Left renal pelvis (tissue), 4 donors: ENCODE data around the gene ZNF574. TPM values are rescaled to one million over a fixed set of nuclear protein-coding genes. Genes with fewer than 3 reads are reported as not detected.

ENCODE experiments used
- DNase-seq, 4 donors: peaks; one replicate each; pipeline ENCODE4 v3.0.0-alpha.2; 2013; ENCODE audit warnings: low read depth in 4 of 4, low spot score in 3 of 4
- polyA plus RNA-seq, 4 donors: library from polyadenylated mRNA; unstranded; fragments of 120-200 nt; gene quantifications; one replicate each; pipeline ENCODE4 v1.2.1, GENCODE V29; 2013; ENCODE audit not compliant: insufficient read length in 4 of 4

ZNF574 gene
- polyA plus RNA-seq, 4 donors, result 12.4 to 16.9 (median 12.9) TPM

DNA sequence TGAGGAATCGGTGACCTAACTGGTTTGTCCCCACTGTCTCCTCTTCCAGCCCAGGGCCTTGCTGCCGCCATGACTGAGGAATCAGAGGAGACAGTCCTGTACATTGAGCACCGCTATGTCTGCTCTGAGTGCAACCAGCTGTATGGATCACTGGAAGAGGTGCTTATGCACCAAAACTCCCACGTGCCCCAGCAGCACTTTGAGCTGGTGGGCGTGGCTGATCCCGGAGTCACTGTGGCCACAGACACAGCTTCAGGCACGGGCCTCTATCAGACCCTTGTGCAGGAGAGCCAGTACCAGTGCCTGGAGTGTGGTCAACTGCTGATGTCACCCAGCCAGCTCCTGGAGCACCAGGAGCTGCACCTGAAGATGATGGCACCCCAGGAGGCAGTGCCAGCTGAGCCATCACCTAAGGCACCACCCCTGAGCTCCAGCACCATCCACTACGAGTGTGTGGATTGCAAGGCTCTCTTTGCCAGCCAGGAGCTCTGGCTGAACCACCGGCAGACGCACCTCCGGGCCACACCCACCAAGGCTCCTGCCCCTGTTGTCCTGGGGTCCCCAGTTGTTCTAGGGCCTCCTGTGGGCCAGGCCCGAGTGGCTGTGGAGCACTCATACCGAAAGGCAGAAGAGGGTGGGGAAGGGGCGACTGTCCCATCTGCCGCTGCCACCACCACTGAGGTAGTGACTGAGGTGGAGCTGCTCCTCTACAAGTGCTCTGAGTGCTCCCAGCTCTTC, 2.7 kb downstream of the ZNF574 start:
- DNase-seq, result no peak

DNA sequence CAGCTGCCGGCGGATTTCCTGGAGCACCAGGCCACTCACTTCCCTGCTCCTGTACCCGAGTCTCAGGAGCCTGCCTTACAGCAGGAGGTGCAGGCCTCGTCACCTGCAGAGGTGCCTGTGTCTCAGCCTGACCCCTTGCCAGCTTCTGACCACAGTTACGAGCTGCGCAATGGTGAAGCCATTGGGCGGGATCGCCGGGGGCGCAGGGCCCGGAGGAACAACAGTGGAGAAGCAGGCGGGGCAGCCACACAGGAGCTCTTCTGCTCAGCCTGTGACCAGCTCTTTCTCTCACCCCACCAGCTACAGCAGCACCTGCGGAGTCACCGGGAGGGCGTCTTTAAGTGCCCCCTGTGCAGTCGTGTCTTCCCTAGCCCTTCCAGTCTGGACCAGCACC, 3.3 kb downstream of the ZNF574 start:
- no peak for DNase-seq

- no peak for DNase-seq
Observed at GRCh38 chr19:42079886-42080763, 4.2 kb downstream of the ZNF574 start.

DNA sequence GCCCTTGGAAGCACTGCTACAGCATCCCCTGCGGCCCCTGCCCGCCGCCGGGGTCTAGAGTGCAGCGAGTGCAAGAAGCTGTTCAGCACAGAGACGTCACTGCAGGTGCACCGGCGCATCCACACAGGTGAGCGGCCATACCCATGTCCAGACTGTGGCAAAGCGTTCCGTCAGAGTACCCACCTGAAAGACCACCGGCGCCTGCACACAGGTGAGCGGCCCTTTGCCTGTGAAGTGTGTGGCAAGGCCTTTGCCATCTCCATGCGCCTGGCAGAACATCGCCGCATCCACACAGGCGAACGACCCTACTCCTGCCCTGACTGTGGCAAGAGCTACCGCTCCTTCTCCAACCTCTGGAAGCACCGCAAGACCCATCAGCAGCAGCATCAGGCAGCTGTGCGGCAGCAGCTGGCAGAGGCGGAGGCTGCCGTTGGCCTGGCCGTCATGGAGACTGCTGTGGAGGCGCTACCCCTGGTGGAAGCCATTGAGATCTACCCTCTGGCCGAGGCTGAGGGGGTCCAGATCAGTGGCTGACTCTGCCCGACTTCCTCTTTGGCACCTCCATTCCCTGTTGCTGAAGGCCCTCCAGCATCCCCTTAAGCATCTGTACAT, 4.9 kb downstream of the ZNF574 start:
- no peak for DNase-seq

- DNase-seq, result no peak
Observed at GRCh38 chr19:42081584-42082203, 5.7 kb downstream of the ZNF574 start.

DNA sequence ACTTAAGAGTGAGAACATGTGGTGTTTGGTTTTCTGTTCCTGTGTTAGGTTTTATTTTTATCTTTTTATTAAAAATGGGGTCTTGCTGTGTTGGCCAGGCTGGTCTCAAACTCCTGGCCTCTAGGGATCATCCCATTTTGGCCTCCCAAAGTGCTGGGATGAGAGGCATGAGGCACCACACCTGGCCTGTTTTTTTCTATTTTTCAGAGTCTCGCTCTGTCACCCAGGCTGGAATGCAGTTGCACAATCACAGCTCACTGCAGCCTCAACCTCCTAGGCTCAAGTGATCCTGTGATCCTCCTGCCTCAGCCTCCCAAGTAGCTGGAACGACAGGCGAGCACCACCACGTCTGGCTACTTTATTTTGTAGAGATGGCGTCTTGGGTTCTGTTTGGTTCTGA, 7.6 kb downstream of the ZNF574 start:
- DNase-seq, result no peak

- no peak for DNase-seq
Observed at GRCh38 chr19:42086188-42086736, 10.3 kb downstream of the ZNF574 start.

- no peak for DNase-seq
Observed at GRCh38 chr19:42086770-42087550, 11.0 kb downstream of the ZNF574 start.

DNA sequence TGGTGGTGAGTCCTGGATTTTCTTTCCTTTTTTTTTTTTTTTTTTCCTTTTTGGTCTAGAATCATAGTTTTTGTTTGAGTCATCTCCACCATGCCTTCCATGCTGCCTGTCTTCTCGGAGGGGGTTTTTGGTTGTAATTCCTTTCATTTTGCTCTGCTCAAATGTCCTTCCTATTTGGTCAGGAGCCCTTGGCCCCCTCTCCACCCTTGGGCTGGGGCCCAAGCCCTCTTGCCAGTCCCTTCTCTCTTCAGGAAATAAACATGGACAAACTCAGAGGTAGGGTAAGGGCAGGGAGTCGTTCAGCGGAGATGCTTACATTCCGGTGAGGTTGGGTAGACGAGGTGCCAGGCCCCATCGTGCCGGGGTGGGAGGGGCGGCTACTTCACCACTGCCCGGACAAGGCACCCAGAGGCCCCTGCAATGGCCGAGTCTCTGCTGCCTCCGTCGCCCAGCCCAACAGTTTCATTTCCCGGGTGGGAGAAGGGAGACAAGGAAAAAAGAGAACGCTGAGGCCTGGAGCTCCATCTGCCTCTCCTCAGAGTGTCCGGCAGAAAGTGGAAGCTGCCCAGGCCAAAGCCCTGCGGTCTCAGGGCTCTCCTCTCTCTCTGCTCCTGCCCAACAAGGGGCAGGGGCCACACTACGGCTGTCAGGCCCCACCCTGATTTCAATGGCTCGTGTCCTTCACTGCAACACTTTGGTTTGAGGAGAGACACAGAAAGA, 12.7 kb downstream of the ZNF574 start:
- DNase-seq, result no peak

DNA sequence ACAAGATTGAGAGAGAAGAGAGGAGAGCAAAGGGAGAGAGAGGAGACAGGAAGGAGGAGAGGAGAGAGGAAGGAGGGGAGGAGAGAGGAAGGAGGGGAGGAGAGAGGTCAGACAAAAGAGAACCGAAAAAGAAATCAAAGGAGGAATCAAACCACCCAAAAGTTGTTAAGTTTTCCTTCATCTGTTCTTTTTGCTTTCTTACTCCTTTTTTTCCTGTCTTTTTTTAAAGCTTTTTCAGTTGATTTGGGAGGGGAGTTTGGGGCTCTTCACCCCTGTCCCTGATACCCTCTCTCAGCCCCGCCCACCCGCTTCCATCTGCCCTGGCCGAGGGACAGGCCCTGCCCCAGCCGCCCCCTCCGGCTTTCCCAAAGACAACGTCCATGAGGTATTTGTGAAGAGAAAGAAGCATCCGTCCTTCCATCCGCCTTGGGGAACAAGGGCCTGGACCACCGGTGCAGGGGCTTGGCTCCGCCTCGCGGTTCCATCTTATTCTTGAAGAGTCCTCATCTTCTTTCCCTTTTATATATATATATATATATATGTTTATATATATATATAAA, 13.3 kb downstream of the ZNF574 start:
- DNase-seq, result no peak

- DNase-seq, result no peak
Observed at GRCh38 chr19:42089772-42090171, 13.8 kb downstream of the ZNF574 start.

- DNase-seq, result no peak
Observed at GRCh38 chr19:42090672-42091071, 14.7 kb downstream of the ZNF574 start.

- DNase-seq, result no peak
Observed at GRCh38 chr19:42091300-42091699, 15.3 kb downstream of the ZNF574 start.

GRCh38 chr19:42091742-42092141, 15.8 kb downstream of the ZNF574 start:
- no peak for DNase-seq

GRCh38 chr19:42092350-42092749, 16.4 kb downstream of the ZNF574 start:
- DNase-seq, result no peak

DNA sequence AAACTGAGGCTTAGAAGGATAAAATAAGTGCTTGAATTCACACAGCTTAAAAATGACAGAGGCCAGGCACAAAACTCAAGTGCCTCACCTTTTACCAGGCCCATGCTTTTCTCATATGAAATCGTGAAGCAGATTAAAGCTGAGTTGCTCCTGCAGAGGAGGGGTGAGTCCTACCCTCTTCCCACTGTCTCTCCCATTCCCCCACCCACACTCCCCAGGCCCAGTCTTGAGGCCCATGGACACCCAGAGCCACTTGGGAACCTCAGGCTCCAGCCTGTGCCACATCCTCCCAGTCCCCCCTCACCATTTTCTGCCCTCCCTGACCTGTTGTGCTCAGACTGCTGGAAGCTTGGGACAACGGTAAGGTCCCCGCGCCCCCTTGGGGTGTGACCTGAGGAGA, 17.5 kb downstream of the ZNF574 start:
- no peak for DNase-seq

GRCh38 chr19:42093926-42094325, 18.0 kb downstream of the ZNF574 start:
- DNase-seq, result no peak

- DNase-seq, result no peak
Observed at GRCh38 chr19:42095142-42095813, 19.3 kb downstream of the ZNF574 start.
